ENCODE results near the gene CHD3. TPM values are rescaled to one million over a fixed set of nuclear protein-coding genes. Genes with fewer than 3 reads are reported as not detected.
"Not testable (repeated sequence)": the region's sequence is repeated elsewhere in the genome, so short reads cannot be mapped to it uniquely, and the experiment has no call there.

Gene CHD3
- polyA plus RNA-seq, 3 donors from 2014 or later = 0.72 to 19.6 (median 3.5) TPM

DNA sequence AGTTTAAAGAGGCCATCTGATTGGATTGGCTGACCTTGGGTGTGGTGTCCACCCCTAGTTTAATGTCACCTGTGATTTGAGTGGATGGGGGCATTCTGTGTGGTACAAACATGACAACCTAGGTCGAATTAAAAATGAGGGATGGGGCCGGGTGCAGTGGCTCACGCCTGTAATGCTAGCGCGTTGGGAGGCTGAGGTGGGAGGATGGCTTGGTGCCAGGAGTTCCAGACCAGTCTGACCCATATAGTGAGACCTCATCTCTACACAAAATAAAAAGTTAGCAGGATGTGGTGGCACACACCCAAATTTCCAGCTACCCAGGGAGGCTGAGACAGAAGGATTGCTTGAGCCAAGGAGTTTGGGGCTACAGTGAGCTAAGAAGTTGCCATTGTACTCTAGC lies 57.9 kb downstream of the CHD3 start:
- Mint-ChIP-seq H3K27me3 (ENCODE audit: low read depth in 3 of 3) (peaks cover 0 to 4% (median 0%) of the 10 kb centered on the region in 3 donors), H3K4me3 (no peak overlapping the region), H3K4me1 (peaks cover 2 to 4% of the 10 kb centered on the region in 2 donors), H3K36me3 (peaks cover 26 to 49% (median 38%) of the 10 kb centered on the region in 3 donors), H3K9me3 (no peaks in the 10 kb centered on the region), H3K27ac (no peak overlapping the region)
- no peak for DNase-seq

DNA sequence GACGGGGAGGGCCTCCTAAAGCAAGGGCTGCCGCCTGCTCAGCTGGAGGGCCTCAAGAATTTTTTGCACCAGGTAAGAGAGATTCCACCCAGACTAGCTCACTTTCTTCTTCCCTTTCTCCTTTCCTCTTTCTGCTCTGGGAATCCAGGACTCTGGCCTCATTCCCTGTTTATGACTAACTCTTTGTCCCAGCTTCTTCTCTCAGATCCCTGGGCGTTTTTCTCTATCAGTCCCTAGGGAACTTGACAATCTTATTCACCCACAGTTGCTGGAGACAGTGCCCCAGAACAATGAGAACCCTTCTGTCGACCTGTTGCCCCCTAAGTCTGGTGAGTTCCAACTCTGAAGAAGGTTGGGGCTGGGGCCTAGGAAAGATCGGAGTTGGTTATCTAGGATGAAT lies 59.1 kb downstream of the CHD3 start:
- H3K27ac Mint-ChIP-seq = peak overlapping the region in 1 of 6 donors; percentile 9
- H3K9me3 Mint-ChIP-seq = no peaks in the 10 kb centered on the region
- DNase-seq = no peak
- peak overlapping the region in 1 of 5 donors; percentile 29 for H3K4me3 Mint-ChIP-seq
- peaks cover 4 to 6% of the 10 kb centered on the region in 2 donors for H3K4me1 Mint-ChIP-seq
- H3K36me3 Mint-ChIP-seq = peaks cover 26 to 46% (median 38%) of the 10 kb centered on the region in 3 donors
- peaks cover 0 to 4% (median 0%) of the 10 kb centered on the region in 3 donors for H3K27me3 Mint-ChIP-seq (ENCODE audit: low read depth in 3 of 3)

DNA sequence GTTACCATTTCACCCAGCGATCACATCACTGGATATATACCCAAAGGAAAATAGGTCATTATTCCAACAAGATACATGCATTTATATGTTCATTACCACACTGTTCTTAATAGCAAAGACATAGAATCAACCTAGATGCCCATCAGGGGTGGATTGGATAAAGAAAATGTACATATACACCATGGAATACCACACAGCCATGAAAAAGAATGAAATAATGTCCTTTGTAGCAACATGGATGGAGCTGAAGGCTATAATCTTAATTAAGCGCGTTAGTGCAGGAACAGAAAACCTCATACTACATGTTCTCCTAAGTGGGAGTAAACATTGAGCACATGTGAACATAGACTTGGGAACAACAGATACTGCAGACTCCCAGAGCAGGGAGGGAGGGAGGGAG lies 62.0 kb downstream of the CHD3 start:
- Mint-ChIP-seq H3K4me3 (no peak overlapping the region), H3K9me3 (no peaks in the 10 kb centered on the region), H3K27ac (peak overlapping the region in 1 of 6 donors; percentile 8), H3K27me3 (ENCODE audit: low read depth in 3 of 3) (peaks cover 0 to 4% (median 3%) of the 10 kb centered on the region in 3 donors), H3K36me3 (peaks cover 26 to 37% (median 28%) of the 10 kb centered on the region in 3 donors), H3K4me1 (peaks cover 4 to 6% of the 10 kb centered on the region in 2 donors)
- no peak for DNase-seq

DNA sequence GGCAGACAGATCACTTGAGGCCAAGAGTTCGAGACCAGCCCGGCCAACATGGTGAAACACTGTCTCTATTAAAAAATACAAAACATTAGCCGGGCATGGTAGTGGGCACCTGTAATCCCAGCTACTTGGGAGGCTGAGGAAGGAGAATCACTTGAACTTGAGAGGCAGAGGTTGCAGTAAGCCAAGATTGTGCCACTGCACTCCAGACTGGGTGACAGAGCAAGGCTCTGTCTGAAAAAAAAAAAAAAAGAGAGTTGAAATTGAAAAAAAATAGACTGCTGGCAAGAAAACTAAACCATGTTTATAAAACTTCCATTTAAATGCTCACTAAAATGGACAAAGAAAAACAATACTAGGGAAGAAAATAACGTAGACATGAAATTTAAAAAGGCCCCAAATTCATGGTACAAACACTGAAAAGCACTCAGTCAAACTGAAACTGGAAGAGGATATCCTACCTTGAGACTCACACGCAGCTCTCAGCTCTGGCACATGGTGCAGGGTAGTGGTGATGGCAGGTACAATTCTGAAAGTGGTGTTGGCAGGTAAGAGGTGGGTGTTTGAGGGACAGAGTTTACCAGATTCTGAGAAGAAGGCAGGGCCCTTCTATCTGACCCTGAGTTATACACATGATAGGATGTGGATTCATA lies 62.7 kb downstream of the CHD3 start:
- peak overlapping the region; percentile 2 to 84 (median 46) for H3K27ac Mint-ChIP-seq
- peaks cover 4 to 6% of the 10 kb centered on the region in 2 donors for H3K4me1 Mint-ChIP-seq
- peaks cover 26 to 33% (median 28%) of the 10 kb centered on the region in 3 donors for H3K36me3 Mint-ChIP-seq
- no peaks in the 10 kb centered on the region for H3K9me3 Mint-ChIP-seq
- peak in 1 of 3 donors; percentile 1 for DNase-seq
- H3K4me3 Mint-ChIP-seq = no peak overlapping the region
- H3K27me3 Mint-ChIP-seq (ENCODE audit: low read depth in 3 of 3) = peaks cover 0 to 3% (median 2%) of the 10 kb centered on the region in 3 donors

DNA sequence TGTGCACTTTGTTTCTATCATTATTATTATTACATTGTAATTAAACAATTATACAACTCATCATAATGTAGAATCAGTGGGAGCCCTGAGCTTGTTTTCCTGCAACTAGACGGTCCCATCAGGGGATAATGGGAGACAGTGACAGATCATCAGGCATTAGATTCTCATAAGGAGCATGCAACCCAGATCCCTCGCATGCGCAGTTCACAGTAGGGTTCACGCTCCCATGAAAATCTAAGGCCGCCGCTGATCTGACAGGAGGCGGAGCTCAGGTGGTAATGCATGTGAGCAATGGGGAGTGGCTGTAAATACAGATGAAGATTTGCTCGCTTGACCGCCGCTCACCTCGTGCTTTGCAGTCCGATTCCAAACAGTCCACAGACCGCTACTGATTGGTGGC lies 64.7 kb downstream of the CHD3 start:
- not testable (repeated sequence) for DNase-seq; H3K4me3 Mint-ChIP-seq; H3K9me3 Mint-ChIP-seq; H3K4me1 Mint-ChIP-seq; H3K27ac Mint-ChIP-seq; H3K27me3 Mint-ChIP-seq (ENCODE audit: low read depth in 3 of 3)
- H3K36me3 Mint-ChIP-seq = peaks cover 14 to 21% (median 14%) of the 10 kb centered on the region in 3 donors

DNA sequence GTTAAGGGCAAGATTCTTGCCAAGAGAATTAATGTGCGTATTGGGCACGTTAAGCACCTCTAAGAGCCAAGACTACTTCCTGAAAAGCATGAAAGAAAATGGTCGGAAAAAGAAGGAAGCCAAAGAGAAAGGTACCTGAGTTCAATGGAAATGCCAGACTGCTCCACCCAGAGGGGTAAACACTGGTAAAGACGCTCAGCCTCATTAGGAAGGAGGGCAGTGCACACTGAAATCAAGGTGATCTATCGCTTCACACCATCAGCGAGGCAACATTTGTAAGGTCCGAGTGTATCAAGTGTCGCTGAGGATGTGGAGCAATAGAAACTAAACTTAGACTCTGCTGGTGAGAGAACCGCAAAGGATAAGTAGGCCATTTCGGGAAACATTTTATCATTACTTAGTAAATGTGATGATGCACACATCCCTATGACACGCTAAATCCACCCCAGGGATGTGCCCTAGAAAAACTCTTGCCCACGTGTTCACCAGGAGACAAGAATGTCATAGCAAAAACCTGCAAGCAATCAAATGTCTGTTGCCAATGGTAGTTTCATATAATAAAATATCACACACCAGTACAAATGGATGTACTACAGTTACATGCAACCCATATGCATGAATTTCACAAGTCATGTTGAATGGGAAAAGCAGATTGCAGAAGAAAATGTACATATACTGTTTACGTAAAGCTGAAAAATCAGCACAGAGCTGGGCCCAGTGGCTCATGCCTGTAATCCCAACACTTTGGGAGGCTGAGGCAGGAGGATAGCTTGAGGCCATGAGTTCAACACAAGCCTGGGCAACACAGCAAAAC lies 67.0 kb downstream of the CHD3 start:
- Mint-ChIP-seq H3K27ac (no peak overlapping the region), H3K9me3 (no peaks in the 10 kb centered on the region), H3K36me3 (no peaks in the 10 kb centered on the region), H3K27me3 (ENCODE audit: low read depth in 3 of 3) (peaks cover 0 to 7% (median under 1%) of the 10 kb centered on the region in 3 donors), H3K4me1 (peaks cover 4 to 6% of the 10 kb centered on the region in 2 donors), H3K4me3 (no peak overlapping the region)
- DNase-seq = no peak

DNA sequence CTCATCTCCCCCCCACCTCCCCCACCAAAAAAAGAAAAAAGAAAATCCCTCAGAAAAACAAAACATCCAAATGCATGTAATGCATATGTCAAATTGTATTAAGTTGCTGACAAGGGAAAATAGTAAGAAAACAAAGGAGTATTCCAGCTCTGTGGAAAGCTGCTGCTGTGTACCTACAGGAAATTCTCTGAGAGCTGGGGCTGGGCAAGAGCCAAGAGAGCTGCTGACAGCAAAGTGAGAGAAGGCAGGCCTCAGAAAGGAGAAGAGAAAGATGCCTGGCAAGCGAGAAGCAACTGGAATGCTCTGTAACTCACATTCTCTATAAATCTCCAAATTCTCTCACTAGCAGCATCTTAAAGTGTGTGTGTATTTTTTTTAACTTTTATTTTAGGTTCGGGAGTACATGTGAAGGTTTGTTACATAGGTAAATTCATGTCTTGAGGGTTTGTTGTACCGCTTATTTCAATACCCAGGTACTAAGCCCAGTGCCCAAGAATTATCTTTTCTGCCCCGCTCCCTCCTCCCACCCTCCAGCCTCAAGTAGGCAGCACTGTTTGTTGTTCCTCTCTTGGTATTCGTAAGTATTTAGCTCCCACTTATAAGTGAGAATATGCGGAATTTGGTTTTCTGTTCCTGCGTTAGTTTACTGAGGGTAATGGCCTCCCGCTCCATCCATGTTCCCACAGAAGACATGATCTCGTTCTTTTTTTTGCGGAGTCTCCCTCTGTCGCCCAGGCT lies 67.8 kb downstream of the CHD3 start:
- Mint-ChIP-seq H3K9me3 (no peaks in the 10 kb centered on the region), H3K27ac (no peak overlapping the region), H3K4me3 (no peak overlapping the region), H3K27me3 (ENCODE audit: low read depth in 3 of 3) (peaks cover 0 to 7% (median 2%) of the 10 kb centered on the region in 3 donors), H3K36me3 (no peaks in the 10 kb centered on the region), H3K4me1 (peaks cover 2% of the 10 kb centered on the region in 2 donors)
- DNase-seq = no peak

DNA sequence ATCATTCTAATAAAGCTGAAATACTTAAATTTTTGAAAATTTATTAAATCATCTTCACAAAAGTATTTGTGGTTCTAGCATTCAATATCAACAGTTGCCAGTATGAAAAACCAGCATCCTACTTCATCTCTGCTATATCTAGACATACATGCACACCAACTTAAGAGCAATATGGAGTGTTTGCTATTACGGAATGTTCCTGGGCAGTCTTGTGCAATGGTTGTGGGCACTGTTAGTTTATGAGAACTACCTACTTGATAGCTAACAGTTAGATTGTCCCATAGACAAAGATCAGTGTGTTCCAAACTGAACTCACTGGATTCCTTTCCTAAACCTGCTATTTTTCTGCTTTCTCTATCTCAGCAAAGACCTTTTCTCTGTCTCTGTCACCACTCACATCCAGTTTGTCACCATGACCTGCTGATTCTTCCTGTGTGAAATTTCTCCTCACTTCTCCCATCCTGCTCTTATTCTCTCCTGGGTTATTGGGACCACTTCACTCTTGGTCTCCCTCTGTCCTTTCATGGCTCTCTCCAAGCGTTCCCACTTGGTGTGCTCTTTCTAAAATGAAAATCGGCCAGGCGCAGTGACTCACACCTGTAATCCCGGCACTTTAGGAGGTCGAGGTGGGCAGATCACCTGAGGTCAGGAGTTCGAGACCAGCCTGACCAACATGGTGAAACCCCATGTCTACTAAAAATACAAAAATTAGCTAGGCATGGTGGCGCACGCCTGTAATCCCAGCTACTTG lies 71.1 kb downstream of the CHD3 start:
- H3K9me3 Mint-ChIP-seq = no peaks in the 10 kb centered on the region
- no peak for DNase-seq
- no peaks in the 10 kb centered on the region for H3K4me1 Mint-ChIP-seq
- H3K4me3 Mint-ChIP-seq = no peak overlapping the region
- H3K27me3 Mint-ChIP-seq (ENCODE audit: low read depth in 3 of 3) = peaks cover 0 to 9% (median 3%) of the 10 kb centered on the region in 3 donors
- no peak overlapping the region for H3K27ac Mint-ChIP-seq
- no peaks in the 10 kb centered on the region for H3K36me3 Mint-ChIP-seq

DNA sequence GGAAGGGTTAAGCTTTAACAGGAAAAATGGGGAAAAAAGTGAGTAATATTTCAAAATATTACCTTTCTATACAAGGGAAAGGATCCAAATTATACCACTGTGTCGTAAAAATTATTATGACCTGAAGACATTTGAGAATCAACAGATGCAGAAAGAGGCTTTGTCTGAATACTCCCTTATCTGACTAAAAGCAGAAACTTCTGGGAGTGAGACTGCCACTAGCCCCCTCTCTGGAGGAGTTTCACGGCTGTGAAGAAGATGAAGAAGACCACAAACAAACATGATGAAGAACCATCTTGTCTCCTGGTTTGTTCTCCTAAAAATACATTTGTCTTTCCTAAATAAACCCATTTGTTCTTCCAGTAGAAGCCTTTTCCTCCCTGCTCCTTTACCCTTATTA lies 72.8 kb downstream of the CHD3 start:
- H3K9me3 Mint-ChIP-seq = no peaks in the 10 kb centered on the region

More for the DNA sequence above, 72.8 kb downstream of the CHD3 start:
- Mint-ChIP-seq H3K27ac (no peak overlapping the region), H3K36me3 (no peaks in the 10 kb centered on the region), H3K27me3 (ENCODE audit: low read depth in 3 of 3) (peaks cover 0 to 9% (median 3%) of the 10 kb centered on the region in 3 donors), H3K4me1 (no peaks in the 10 kb centered on the region), H3K4me3 (no peak overlapping the region)
- DNase-seq = no peak

Other genes with a start within 250 kb of the CHD3 start
- not detected for gene ATP1B2, start 237.9 kb upstream of the CHD3 start, polyA plus RNA-seq
- 10 to 100 TPM; 17.0 to 39.7 (median 18.7) TPM for gene TP53, start 201.3 kb upstream of the CHD3 start, polyA plus RNA-seq
- gene WRAP53, start 200.3 kb upstream of the CHD3 start, polyA plus RNA-seq = 10 to 100 TPM; 18.5 to 24.8 (median 18.7) TPM
- not detected for gene EFNB3, start 183.6 kb upstream of the CHD3 start, polyA plus RNA-seq
- under 1 TPM in 1 of 3 donors, not detected in 2; 0.26 TPM for gene DNAH2, start 171.0 kb upstream of the CHD3 start, polyA plus RNA-seq
- under 1 TPM in 2 of 3 donors, not detected in 1; 0.03 to 0.40 TPM for gene KDM6B, start 54.6 kb upstream of the CHD3 start, polyA plus RNA-seq
- gene TMEM88, start 33.7 kb upstream of the CHD3 start, polyA plus RNA-seq = not detected
- 100 to 1,000 TPM; 131 to 346 (median 177) TPM for gene NAA38, start 31.2 kb upstream of the CHD3 start, polyA plus RNA-seq
- 1 to 10 TPM in 2 of 3 donors, not detected in 1; 2.9 to 3.7 TPM for gene CYB5D1, start 30.8 kb upstream of the CHD3 start, polyA plus RNA-seq
- 1 to 10 TPM; 1.9 to 3.3 (median 2.7) TPM for gene RNF227, start 27.5 kb downstream of the CHD3 start, polyA plus RNA-seq
- gene KCNAB3, start 41.1 kb downstream of the CHD3 start, polyA plus RNA-seq = under 1 TPM in 2 of 3 donors, not detected in 1; 0.15 to 0.26 TPM
- 100 to 1,000 TPM; 233 to 379 (median 288) TPM for gene TRAPPC1, start 43.2 kb downstream of the CHD3 start, polyA plus RNA-seq
- gene CNTROB, start 43.4 kb downstream of the CHD3 start, polyA plus RNA-seq = 10 to 100 TPM in 1 of 3 donors, 1 to 10 TPM in 2; 1.8 to 14.4 (median 8.3) TPM
- not detected for gene GUCY2D, start 113.8 kb downstream of the CHD3 start, polyA plus RNA-seq
- not detected for gene ALOX15B, start 150.3 kb downstream of the CHD3 start, polyA plus RNA-seq
- gene ALOX12B, start 198.9 kb downstream of the CHD3 start, polyA plus RNA-seq = under 1 TPM in 1 of 3 donors, not detected in 2; 0.17 TPM
- not detected for gene ALOXE3, start 229.7 kb downstream of the CHD3 start, polyA plus RNA-seq
- not detected for gene HES7, start 235.3 kb downstream of the CHD3 start, polyA plus RNA-seq

All from immature natural killer cell (primary cell).